BE2C (cell line): ENCODE data around the gene TMIGD1.

Experiments
- DNase-seq: peaks from one replicate; pipeline ENCODE4 v3.0.0-alpha.2; 2020
- H3K27me3 ChIP-seq: fragments of 250-450 bp; sonication (Bioruptor Pico); 2 replicates; pipeline ENCODE4 v1.5.1; 2020; ENCODE audit warnings: mild to moderate bottlenecking
- H3K36me3 ChIP-seq: fragments of 250-450 bp; sonication (Bioruptor Pico); 2 replicates; pipeline ENCODE4 v1.5.1; 2020; ENCODE audit warnings: mild to moderate bottlenecking
- H3K4me1 ChIP-seq: fragments of 250-450 bp; sonication (Bioruptor Pico); 2 replicates; pipeline ENCODE4 v1.5.1; 2020
- H3K4me3 ChIP-seq: 2 replicates; pipeline ENCODE4 v1.5.1; 2011; ENCODE audit warnings: low read depth, low read length
- H3K9me3 ChIP-seq: fragments of 250-450 bp; sonication (Bioruptor Pico); 2 replicates; pipeline ENCODE4 v1.5.1; 2020
- CTCF ChIP-seq: IDR thresholded peaks from 2 replicates; pipeline ENCODE4 v1.5.1; 2012; ENCODE audit warnings: mild to moderate bottlenecking, low read depth, low read length

Gene TMIGD1

DNA sequence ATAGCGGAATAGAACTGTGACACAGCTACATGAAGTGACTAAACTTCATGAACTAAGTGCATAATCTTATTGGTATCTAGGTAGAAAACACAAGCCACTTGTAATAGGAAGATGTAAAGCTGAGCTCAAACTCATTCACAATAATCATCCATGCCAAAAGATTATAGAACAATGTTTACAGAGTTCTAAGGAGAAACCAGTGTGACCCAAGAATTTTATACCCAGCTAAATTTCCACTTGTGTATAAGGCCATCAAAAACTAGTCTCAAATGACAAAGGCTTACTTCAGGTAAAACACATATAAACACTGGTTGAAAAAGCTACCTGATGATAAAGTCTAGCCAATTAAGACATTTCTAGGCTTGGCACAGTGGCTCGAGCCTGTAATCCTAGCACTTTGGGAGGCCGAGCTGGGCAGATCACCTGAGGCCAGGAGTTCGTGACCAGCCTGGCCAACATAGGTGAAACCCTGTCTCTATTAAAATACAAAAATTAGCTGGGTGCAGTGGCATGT is 28.0 kb upstream of the TMIGD1 start:
- Histone ChIP-seq H3K27me3 (no peaks in the 10 kb centered on the region), H3K4me1 (no peaks in the 10 kb centered on the region), H3K4me3 (no peak overlapping the region), H3K36me3 (no peaks in the 10 kb centered on the region), H3K9me3 (no peaks in the 10 kb centered on the region)
- TF ChIP-seq CTCF = no peak
- no peak for DNase-seq

DNA sequence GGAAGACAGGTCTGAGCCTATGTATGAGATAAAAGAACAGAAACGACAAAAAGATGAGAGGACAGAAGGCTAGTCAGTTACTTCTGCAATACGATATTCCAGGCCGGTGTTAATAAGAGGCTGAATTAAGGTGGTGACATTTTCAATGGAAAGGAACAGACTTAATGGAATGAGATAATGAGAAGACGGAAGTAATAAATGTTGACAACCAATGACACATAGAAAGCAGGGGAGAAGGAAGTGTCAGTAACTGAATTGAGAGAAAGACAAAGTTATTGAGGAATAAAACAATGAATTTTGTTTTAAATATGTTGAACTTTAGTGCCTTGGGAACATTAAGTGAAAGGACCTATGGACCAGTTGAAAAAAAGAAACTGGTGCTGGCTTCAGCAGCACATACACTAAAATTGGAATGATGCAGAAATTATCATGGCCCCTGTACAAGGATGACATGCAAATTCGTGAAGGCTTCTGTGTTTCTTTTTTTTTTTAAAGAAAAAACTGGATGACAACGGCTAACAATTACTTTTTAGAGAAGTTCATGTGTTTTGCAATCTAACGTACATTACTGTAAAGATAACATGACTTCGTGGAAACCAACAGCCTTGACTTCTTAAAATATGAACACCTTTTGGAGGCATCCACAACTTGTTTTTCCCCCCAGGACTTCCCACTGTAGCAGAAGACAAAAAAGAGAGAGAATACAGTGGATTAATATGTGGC is 26.4 kb upstream of the TMIGD1 start:
- no peaks in the 10 kb centered on the region for H3K4me1 ChIP-seq
- no peak for TF ChIP-seq CTCF
- no peak overlapping the region for H3K4me3 ChIP-seq
- H3K27me3 ChIP-seq = no peaks in the 10 kb centered on the region
- no peaks in the 10 kb centered on the region for H3K9me3 ChIP-seq
- H3K36me3 ChIP-seq = no peaks in the 10 kb centered on the region
- DNase-seq = no peak

- H3K36me3 ChIP-seq = no peaks in the 10 kb centered on the region
- H3K4me3 ChIP-seq = no peak overlapping the region
- H3K4me1 ChIP-seq = no peaks in the 10 kb centered on the region
- no peak for DNase-seq
- H3K27me3 ChIP-seq = no peaks in the 10 kb centered on the region
- TF ChIP-seq CTCF = no peak
- H3K9me3 ChIP-seq = no peaks in the 10 kb centered on the region
Observed at GRCh38 chr17:30358055-30358760, 24.4 kb upstream of the TMIGD1 start.

DNA sequence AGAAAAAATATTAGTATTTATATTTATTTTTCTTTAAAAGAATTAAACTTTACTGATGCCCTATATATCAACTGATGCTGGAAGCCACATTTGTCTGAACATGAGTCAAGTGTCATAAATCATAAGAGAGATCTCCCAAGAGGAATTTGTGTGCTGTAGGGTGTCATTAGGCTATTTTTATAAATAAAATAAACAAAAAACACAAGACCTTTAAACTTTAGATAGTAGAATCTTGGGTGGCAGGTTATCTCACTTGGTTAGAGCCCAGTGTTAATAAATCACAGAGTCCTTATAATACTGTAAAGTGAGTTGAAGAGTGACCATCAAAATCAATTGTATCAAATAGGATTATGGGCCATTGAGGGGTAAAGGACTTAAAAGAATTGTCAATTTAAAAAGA is 23.6 kb upstream of the TMIGD1 start:
- no peak overlapping the region for H3K4me3 ChIP-seq
- H3K4me1 ChIP-seq = no peaks in the 10 kb centered on the region
- TF ChIP-seq CTCF = no peak
- no peaks in the 10 kb centered on the region for H3K36me3 ChIP-seq
- no peaks in the 10 kb centered on the region for H3K27me3 ChIP-seq
- H3K9me3 ChIP-seq = no peaks in the 10 kb centered on the region
- DNase-seq = no peak

GRCh38 chr17:30354701-30355100 is 20.8 kb upstream of the TMIGD1 start:
- TF ChIP-seq CTCF = no peak
- no peak for DNase-seq
- no peaks in the 10 kb centered on the region for H3K36me3 ChIP-seq
- no peaks in the 10 kb centered on the region for H3K27me3 ChIP-seq
- no peaks in the 10 kb centered on the region for H3K9me3 ChIP-seq
- H3K4me3 ChIP-seq = no peak overlapping the region
- H3K4me1 ChIP-seq = no peaks in the 10 kb centered on the region

DNA sequence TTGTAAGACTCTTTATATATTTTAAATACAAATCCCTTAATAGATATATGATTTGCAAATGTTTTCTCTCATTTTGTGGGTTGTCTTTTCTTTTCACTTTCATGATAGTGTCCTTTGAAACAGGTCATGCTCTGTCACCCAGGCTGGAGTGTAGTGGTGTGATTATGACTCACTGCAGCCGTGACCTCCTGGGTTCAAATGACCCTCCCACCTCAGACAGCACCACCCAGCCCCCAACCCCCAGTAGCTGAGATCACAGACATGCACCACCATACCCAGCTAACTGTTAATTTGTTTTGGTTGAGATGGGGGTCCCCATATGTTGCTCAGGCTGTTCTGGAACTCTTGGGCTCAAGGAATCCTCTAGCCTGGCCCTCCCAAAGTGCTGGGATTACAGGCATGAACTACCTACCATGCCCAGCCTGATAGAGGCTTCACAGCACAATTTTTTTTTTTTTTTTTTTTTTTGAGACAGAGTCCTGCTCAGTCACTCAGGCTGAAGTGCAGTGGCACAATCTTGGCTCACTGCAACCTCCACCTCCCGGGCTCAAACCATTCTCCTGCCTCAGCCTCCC is 18.5 kb upstream of the TMIGD1 start:
- no peak for DNase-seq
- Histone ChIP-seq H3K4me3 (no peak overlapping the region), H3K9me3 (no peaks in the 10 kb centered on the region), H3K4me1 (no peaks in the 10 kb centered on the region), H3K36me3 (no peaks in the 10 kb centered on the region), H3K27me3 (no peaks in the 10 kb centered on the region)
- TF ChIP-seq CTCF = no peak
